ENCODE measurements around the gene SLC25A47.

The SLC25A47 gene

GRCh38 chr14:100323121-100323941, at the start of gene SLC25A47:
Gene SLC25A47, plus strand, starts transcription at chr14:100323339. Its CDS starts 76 bp downstream, at chr14:100323415.
- H4K20me1 ChIP-seq (ENCODE audit: control insufficient read depth, insufficient read depth, low read depth, low read length): no peaks in the 10 kb centered on the region
- no peak within 1 kb of the TSS for H3K27ac ChIP-seq (ENCODE audit: low read depth, low read length)
- no peaks in the 10 kb centered on the region for H3K9me3 ChIP-seq (ENCODE audit: control insufficient read depth, insufficient read depth, low read length)
- H3K79me2 ChIP-seq (ENCODE audit: control insufficient read depth, low read length): no peaks in the 10 kb centered on the region
- H3K27me3 ChIP-seq (ENCODE audit: control insufficient read depth, low read length): no peaks in the 10 kb centered on the region
- H3K4me3 ChIP-seq (ENCODE audit: low read length): no peak within 1 kb of the TSS
- H3K9me2 ChIP-seq (replicated peaks; ENCODE audit: control insufficient read depth, low read length): no peaks in the 10 kb centered on the region
- no peak within 1 kb of the TSS for H3K4me2 ChIP-seq (ENCODE audit: low read length)
- peaks cover 2% of the 10 kb centered on the region for H3K4me1 ChIP-seq (ENCODE audit: control insufficient read depth, low read length)
- H3K36me3 ChIP-seq (ENCODE audit: control insufficient read depth, low read length): no peaks in the 10 kb centered on the region
- TF ChIP-seq CTCF (IDR thresholded peaks at IDR 0.05; ENCODE audit: low read depth, low read length, poor library complexity, severe bottlenecking) (no peak), EZH2phosphoT487 (IDR thresholded peaks at IDR 0.05; ENCODE audit: borderline replicate concordance, low read length) (no peak)
- H3F3A ChIP-seq (ENCODE audit: control insufficient read depth, insufficient read depth): no peaks in the 10 kb centered on the region

- Histone ChIP-seq H3K4me3 (ENCODE audit: low read length) (no peak overlapping the region), H3F3A (ENCODE audit: control insufficient read depth, insufficient read depth) (peaks cover 12% of the 10 kb centered on the region), H3K9me3 (ENCODE audit: control insufficient read depth, insufficient read depth, low read length) (no peaks in the 10 kb centered on the region), H3K36me3 (ENCODE audit: control insufficient read depth, low read length) (peaks cover 72% of the 10 kb centered on the region), H3K9me2 (replicated peaks; ENCODE audit: control insufficient read depth, low read length) (no peaks in the 10 kb centered on the region), H3K27ac (ENCODE audit: low read depth, low read length) (no peak overlapping the region), H3K4me1 (ENCODE audit: control insufficient read depth, low read length) (peaks cover 4% of the 10 kb centered on the region), H3K79me2 (ENCODE audit: control insufficient read depth, low read length) (peaks cover 93% of the 10 kb centered on the region), H3K4me2 (ENCODE audit: low read length) (no peak overlapping the region), H3K27me3 (ENCODE audit: control insufficient read depth, low read length) (no peaks in the 10 kb centered on the region), H4K20me1 (ENCODE audit: control insufficient read depth, insufficient read depth, low read depth, low read length) (peaks cover 4% of the 10 kb centered on the region; the same call in 1 of the 2 replicates)
- TF ChIP-seq CTCF (IDR thresholded peaks at IDR 0.05; ENCODE audit: low read depth, low read length, poor library complexity, severe bottlenecking): no peak
- no peak for TF ChIP-seq EZH2phosphoT487 (IDR thresholded peaks at IDR 0.05; ENCODE audit: borderline replicate concordance, low read length)
Observed at GRCh38 chr14:100274250-100274649, 48.9 kb upstream of the SLC25A47 start.

GRCh38 chr14:100275214-100275613, 47.9 kb upstream of the SLC25A47 start:
- Histone ChIP-seq H4K20me1 (ENCODE audit: control insufficient read depth, insufficient read depth, low read depth, low read length) (peaks cover 6% of the 10 kb centered on the region; the same call in 1 of the 2 replicates), H3K27ac (ENCODE audit: low read depth, low read length) (no peak overlapping the region), H3K9me3 (ENCODE audit: control insufficient read depth, insufficient read depth, low read length) (no peaks in the 10 kb centered on the region), H3K4me1 (ENCODE audit: control insufficient read depth, low read length) (peaks cover 4% of the 10 kb centered on the region), H3K4me3 (ENCODE audit: low read length) (no peak overlapping the region), H3K27me3 (ENCODE audit: control insufficient read depth, low read length) (no peaks in the 10 kb centered on the region), H3K4me2 (ENCODE audit: low read length) (no peak overlapping the region), H3K79me2 (ENCODE audit: control insufficient read depth, low read length) (peaks cover 96% of the 10 kb centered on the region), H3F3A (ENCODE audit: control insufficient read depth, insufficient read depth) (peaks cover 13% of the 10 kb centered on the region), H3K9me2 (replicated peaks; ENCODE audit: control insufficient read depth, low read length) (no peaks in the 10 kb centered on the region), H3K36me3 (ENCODE audit: control insufficient read depth, low read length) (peaks cover 79% of the 10 kb centered on the region)
- no peak for TF ChIP-seq CTCF (IDR thresholded peaks at IDR 0.05; ENCODE audit: low read depth, low read length, poor library complexity, severe bottlenecking)
- no peak for TF ChIP-seq EZH2phosphoT487 (IDR thresholded peaks at IDR 0.05; ENCODE audit: borderline replicate concordance, low read length)
